DMS53 treated with DMSO at 0.1 percent for 48 hours (cell line): Measurements from ENCODE around the gene PRR22.

ENCODE experiments used
- DNase-seq: peaks from one replicate; lab custom pipeline; 2025; ENCODE audit not compliant: unreplicated experiment; lab: John Stamatoyannopoulos, UW

The PRR22 gene

GRCh38 chr19:5814123-5814851 is 29.7 kb upstream of the PRR22 start:
- no peak for DNase-seq

- DNase-seq: no peak
These were observed 26.6 kb upstream of the PRR22 start for GRCh38 chr19:5811117-5811516.

GRCh38 chr19:5809469-5809868 is 24.9 kb upstream of the PRR22 start:
- no peak for DNase-seq

DNA sequence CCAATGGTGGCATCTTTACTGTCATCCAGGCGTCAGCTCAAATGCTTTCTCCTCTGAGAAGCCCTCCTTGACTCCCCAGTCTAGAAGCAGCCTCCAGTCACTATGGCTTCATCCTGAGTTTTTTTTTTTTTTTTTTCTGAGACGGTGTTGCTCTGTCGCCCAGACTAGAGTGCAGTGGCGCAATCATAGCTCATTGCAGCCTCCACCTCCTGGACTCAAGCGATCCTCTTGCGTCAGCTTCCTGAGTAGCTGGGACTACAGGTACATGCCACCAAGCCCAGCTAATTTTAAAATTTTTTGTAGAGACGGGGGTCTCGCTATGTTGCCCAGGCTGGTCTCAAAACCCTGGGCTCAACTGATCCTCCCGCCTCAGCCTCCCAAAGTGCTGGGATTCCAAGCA is 24.5 kb upstream of the PRR22 start:
- DNase-seq: no peak

DNA sequence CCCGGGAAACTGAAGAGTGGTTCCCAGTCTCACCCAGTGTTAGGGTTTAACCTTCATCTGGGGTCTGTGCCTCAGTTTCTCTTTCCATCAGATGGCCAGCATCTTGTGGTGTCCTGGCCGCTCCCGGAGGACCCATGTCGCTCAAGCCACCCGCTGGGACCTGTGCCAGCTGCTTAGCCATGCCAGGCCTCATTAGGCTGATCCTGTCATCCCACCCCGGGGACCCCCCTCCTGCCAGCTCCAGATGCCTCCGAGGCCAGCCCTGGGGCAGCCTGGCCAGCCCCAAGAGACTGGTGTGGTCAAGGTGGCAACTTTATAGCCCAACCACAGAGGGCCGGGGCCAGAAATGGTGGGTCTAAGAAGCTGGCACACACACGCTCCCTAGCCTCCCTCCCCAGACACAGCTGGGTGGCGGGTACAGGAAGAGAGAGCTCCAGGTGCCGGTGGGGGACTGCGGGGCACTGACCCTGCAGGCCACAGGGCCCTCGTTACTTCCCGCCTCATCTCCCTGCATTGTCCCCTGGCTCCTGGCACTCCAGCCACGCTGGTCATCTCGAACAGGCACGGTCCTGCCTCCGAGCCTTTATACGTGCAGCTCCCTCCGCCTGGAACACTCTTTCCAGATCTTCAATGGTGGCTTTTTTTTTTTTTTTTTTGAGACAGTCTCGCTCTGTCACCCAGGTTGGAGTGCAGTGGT is 23.7 kb upstream of the PRR22 start:
- no peak for DNase-seq

GRCh38 chr19:5806905-5807304 is 22.4 kb upstream of the PRR22 start:
- DNase-seq: no peak

DNA sequence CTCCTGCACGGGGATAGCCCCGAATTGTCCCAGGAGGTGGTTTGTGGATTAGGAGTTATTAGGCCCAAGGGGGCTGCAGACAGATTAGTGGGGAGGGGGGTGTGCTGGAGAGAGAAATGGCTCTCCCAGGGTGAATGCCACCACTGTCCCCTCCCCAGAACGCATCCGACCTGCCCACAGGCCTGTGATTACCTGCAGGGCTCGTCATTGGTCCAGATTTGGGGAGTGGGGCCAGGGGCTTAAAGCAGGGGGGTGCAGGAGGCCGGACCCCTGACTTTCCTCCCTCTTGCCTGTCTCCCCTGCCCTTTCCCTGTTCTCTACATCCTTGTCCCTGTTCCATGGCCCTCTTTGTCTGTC is 21.6 kb upstream of the PRR22 start:
- no peak for DNase-seq

DNA sequence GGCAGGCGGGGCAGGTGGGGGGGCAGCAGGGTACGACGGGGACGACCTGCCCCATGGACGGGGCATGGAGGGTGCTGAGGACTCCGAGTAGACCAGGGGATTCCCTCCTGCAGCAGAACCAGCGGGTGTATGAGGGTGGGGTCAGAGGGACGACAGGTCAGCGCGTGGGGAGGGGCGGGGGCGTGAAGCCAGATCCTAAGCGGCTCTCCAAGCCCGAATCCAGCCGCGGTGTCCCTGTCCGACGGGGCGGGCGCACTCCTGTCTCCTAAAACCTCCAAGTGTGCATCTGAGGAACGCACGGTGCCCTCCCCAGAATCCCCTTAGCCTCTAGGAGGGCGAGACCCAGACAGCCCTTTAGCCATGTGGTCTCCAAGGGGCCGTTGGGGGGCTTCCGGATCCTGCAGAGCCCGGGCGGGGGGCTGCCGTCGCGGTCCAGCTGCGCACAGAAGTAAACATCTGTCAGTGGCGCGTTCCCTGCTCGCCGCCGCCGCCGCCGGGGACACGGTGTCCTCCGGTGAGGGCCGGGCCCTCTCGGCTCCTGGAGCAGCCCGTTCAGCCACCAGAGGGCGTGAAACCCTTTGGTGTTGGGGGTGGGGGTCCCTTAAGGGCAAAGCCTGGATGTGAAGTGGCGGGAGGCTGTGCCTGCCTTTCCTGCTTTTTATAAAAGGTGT is 21.1 kb upstream of the PRR22 start:
- DNase-seq: peak; percentile 30

GRCh38 chr19:5804516-5805461 is 20.2 kb upstream of the PRR22 start, which contains the start of gene NRTN:
Gene NRTN, plus strand, starts transcription at chr19:5805067. Its CDS starts 19,099 bp downstream, at chr19:5824166.
- no peak for DNase-seq

DNA sequence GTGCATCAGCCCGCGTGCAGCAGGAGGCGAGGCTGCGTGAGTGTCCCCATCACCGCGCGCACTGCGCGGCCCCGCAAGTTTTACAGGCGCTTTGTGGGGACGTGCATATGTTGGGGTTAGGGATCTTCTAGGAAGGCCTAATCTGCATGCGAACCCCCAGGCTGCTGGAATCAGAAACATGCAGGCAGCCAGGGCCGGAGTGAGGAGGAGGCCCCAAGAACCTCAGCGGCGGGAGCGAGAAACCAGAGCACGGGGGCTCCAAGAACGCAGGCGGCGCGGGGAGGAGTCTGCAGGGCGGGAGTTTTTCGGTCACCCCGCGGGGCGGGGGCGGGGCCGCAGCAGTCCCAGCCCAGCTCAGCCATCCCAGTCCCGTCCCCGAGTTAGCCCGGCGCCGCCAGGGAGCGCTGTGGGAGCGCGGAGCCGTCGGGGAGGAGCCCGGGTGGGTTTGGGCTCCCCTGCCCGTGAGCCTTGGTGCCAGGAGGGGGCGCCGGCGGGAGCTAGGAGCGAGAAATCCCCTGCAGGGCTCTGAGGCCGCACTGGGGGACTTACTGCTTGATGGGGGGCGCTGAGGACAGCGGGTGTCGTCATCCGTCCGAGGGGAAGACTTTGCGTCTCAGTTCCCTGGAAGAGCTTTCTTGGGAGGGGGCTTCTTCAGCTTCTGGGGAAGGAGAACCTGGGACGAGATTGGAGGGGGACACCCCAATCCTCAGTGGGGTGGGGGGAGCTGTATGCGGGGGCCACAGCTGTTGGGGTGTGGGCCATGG is 19.4 kb upstream of the PRR22 start:
- peak; percentile 80 for DNase-seq

GRCh38 chr19:5803441-5803751 is 18.9 kb upstream of the PRR22 start:
- no peak for DNase-seq

GRCh38 chr19:5801796-5802619 is 17.5 kb upstream of the PRR22 start:
- DNase-seq: no peak

- no peak for DNase-seq
These were observed 16.1 kb upstream of the PRR22 start for GRCh38 chr19:5800361-5801270.

DNA sequence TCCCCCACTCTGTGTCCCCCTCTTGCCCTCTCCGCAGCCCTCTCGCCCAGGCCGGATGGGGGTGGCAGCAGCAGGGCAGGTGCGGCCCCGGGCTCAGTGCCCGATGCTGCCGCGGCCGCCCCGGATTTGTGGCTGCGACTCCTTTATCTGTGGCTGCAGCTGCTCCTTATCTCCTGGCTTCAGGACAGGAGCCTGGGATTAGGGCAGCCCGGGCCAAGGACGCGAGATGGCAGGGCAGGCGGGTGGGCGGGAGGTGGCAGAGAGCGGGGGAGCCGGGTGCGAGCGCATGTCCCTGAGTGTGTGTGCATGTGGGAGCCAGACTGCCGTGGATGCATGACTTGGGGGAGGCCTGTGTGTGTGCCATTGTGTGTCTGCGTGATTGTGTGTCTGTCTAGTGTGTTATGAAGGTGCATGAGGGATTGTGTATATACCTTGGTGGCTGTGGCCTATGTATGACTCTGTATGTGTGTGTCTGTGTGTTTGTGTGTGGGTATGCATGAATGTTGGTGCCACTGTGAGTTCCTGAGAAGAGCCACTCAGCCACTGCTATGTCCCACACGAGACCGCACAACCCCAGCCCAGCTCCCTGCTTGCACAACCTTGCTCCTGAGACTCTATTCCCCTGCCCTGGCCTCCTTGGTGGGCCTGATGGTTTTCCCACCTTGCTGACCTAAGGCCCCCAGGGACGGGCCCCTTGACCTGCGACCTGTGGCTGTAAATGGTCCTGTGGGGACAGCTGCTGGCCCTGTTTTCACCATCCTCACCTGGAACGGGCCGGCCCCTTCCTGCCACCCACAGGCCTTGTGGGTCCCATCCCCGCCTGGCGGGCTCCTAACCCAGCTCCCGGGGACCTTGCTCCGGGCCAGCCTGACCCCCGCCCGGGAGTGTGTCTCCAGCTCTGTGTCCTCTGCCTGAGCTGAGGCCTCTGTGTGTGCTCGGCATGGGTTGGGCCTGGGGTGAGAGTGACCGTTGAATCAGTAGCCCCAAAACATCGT is 15.0 kb upstream of the PRR22 start:
- no peak for DNase-seq

- DNase-seq: no peak
These were observed 13.7 kb upstream of the PRR22 start for GRCh38 chr19:5798244-5798643.

DNA sequence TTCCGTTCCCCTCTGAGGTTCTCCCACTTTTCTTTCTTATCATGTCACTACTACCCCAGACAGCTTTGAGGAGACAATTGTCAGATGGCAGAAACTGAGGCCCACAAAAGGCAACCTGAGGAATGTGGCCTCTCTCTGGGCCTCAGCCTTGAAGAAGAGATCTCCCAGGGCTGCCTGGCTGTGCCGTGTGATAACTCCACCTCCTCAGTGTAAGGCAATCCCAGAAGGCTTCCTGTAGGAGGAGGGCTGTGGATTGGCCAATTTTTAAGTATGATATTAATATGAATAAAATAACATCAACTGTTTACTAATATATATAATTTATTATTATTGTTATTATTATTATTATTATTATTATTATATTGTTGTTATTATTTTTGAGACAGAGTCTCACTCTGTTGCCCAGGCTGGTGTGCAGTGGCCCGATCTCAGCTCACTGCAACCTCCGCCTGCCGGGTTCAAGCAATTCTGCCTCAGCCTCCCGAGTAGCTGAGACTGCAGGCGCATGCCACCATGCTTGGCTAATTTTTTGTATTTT is 10.9 kb upstream of the PRR22 start:
- DNase-seq: no peak

DNA sequence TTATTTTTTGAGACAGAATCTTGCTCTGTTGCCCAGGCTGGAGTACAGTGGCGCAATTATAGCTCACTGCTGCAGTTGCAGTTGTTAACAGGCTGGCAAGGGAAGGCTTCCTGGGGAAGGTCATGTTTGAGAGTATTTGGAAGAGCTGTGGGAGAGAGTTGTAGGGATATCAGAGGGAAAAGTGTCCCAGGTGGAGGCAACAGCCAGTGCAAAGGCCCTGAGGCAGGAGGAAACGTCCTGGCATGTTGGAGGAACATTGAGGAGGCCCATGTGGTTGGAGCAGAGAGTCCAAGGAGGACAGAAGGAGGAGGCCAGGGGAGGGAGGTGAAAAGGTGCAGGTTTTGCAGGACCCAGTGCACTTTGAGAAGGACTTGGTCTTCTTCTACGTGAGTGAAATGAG is 8.6 kb upstream of the PRR22 start:
- no peak for DNase-seq
